Stimulated activated CD8-positive, alpha-beta memory T cell treated with anti-CD3 and anti-CD28 coated beads, Interleukin-4, amount 100 ng/mL, for 24 hours (primary cell): ENCODE data around the gene LAMC3.
"Not testable (repeated sequence)": the region's sequence is repeated elsewhere in the genome, so short reads cannot be mapped to it uniquely, and the experiment has no call there.

Experiments
- DNase-seq: peaks from one replicate; pipeline ENCODE4 v3.0.0-alpha.2; 2020; ENCODE audit warnings: low read depth

LAMC3 gene

DNA sequence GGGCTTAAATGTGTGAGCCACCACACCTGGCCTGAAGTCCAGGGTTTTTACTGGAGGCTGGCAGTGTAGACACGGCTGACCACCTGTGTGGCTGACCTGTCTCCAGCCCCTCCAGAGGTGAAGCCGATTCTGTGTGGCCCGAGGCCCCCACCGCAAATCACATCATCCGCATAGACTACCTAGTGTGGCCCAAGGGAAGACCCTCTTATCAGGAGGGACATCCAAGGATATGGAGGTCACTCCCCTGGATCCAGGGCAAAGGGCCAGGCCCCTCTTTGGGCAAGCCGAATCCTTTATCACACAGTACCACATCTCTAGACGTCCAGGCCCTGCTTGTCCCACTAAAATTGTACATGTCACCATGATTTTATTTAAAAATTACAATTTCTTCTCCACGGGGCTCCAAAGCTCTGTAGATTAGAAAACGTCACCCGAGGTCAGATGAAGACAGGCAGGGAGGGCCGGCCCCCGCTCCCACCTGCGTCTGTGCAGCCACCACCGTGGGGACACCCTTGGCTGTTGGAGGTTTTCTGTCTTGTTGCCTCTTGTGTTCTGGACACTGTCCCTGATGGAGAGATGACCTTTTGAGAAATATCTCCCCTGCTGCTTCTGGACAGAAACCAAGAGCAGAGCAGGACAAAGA is 20.1 kb downstream of the LAMC3 start:
- DNase-seq: no peak

GRCh38 chr9:131029574-131029952 is 20.6 kb downstream of the LAMC3 start:
- DNase-seq: no peak

GRCh38 chr9:131030239-131031004 is 21.4 kb downstream of the LAMC3 start:
- no peak for DNase-seq

DNA sequence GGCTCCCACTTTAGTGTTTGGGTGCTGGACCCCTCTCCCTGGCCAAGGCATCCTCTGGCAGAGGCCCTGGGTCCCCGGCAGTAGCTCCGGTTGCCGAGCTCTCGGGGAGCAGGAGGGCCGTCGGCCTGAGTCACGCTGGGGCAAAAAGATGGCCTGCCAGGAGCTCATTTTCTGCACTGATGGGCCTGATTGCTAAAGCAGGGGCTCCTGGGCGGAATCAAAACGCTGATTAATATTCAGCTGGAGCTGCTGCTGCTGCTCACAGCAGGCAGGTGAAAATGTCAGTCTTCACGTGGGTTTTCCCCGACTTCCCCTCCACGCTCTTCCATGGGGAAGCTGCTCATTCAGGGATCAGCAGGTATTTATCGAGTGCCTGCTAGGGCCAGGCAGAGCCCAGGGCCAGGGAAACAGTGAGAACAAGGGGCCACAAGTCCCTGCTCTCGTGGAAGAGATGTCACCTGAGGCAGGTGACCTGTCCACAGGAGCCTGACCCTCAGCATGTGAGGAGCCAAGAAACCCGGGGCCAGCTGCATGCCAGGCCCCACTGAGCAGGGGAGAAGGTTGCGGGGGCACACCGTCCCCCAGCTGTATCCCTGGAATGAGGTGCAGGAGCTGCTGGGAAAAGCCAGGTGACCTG is 22.1 kb downstream of the LAMC3 start:
- no peak for DNase-seq

DNA sequence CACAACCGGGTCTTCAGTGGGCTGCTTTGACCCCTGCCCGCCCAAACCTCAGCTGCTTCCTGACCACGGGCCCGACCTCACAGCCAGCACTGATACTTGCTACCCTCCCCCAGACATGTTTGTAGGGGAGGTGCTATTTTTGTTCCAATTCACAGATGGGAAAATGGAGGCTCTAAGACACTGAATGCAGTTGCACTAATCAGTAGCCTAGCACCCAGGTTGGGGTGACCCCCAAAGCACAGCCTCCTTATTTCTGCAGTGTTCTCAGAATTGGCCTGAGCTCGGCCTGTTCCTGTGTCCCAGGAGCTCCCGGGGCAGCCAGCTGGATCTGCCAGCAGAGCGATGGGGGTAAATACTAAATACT is 22.6 kb downstream of the LAMC3 start:
- no peak for DNase-seq

- no peak for DNase-seq
Observed at GRCh38 chr9:131032384-131032783, 23.4 kb downstream of the LAMC3 start.

DNA sequence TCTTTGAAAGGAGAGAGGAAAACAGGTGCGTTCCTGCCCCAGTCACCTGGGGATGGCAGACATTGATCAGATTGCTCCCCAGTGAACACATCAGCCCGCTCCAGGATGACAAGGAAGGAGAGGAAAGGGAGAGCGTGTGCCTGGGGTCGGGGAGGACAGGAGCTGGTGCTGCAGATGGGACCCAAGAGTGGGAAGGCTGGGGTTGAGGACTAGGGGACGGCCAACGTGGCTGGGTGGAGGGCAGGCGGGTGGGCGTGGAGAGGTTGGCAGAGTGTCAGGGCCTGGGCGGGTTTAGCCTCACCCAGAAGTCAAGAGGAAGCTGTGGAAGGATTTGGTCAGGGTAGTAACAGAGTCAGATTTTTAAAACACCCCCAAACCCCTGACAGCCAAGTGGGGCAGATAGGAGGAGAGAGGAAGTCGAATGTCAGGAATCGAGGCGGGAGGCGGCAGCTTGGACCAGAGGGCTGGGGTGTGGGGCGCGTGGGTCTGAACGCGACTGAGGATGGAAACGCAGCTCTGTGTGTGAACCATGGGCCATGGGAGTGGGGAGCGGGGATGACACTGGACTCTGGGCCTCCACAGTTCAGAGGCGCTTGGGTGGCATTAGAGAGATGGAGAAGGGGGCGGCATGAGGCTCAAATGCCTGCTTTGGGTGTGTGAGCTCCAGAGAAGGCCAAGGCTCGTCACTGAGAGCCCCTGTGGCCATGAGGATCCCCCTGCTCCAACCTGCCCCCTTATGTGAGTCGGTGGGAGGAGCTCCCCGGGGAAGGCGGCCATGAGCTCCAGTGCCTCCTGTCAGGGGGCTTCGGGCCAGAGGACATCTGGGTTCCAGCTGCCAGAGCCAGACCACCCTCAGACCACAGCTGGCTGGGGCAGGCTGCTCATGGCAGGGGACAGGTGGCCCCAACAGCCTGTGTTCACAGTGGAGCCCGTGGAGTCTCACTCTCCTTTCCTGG is 24.6 kb downstream of the LAMC3 start:
- no peak for DNase-seq

GRCh38 chr9:131034268-131034667 is 25.3 kb downstream of the LAMC3 start:
- no peak for DNase-seq

DNA sequence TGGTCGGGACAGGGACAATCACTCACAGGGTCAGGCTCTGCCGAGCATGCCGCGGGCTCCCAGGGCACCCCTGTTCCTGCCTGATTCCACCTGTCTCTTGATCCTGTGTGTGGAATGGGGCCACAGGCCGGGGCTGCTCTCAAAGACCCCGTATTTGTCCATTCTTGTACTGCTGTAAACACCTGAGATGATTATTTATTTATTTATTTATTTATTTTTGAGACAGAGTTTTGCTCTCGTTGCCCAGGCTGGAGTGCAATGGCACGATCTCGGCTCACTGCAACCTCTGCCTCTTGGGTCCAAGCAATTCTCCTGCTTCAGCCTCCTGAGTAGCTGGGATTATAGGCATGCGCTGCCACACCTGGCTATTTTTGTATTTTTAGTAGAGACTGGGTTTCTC is 25.8 kb downstream of the LAMC3 start:
- DNase-seq: not testable (repeated sequence)

- DNase-seq: no peak
Observed at GRCh38 chr9:131035548-131035947, 26.6 kb downstream of the LAMC3 start.

GRCh38 chr9:131036071-131036470 is 27.1 kb downstream of the LAMC3 start:
- no peak for DNase-seq

DNA sequence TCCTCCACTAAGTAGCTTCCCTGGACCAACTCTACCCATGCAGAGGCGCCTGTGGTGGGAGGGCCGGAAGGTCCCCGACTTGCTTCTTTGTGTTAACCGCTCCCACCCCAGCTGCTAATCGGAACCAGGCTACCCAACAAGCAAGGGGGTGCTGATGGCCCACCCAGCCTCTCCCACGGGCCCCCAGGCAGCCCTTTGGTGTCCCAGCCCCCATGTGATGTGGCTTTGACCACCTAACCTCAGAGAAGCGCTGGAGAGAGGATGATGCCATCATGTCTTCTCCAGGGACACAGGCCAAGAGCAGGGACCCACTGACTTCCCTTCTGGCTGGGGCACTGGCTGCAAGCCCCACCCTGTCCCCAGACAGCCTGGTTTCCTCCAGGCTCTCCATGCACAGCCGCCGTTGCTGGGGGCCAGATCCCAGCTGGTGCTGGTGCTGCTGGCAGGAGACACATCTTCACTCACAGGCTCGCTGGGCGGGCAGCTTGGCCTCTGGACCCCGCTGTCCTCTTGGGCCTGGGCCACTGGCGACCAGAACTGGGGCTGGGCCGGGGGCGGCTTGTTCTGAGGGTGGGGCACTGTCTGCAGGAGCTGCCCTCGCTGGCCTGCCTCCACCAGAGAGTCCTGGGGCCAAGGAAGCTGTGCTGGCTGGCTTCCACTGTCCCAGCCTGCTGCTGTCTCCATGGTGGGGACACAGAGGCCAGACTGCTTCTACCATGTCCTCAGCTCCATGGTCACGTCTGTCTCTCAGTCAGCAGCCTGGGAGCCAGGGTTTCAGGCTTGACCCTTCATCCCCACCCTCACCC is 27.8 kb downstream of the LAMC3 start:
- no peak for DNase-seq

DNA sequence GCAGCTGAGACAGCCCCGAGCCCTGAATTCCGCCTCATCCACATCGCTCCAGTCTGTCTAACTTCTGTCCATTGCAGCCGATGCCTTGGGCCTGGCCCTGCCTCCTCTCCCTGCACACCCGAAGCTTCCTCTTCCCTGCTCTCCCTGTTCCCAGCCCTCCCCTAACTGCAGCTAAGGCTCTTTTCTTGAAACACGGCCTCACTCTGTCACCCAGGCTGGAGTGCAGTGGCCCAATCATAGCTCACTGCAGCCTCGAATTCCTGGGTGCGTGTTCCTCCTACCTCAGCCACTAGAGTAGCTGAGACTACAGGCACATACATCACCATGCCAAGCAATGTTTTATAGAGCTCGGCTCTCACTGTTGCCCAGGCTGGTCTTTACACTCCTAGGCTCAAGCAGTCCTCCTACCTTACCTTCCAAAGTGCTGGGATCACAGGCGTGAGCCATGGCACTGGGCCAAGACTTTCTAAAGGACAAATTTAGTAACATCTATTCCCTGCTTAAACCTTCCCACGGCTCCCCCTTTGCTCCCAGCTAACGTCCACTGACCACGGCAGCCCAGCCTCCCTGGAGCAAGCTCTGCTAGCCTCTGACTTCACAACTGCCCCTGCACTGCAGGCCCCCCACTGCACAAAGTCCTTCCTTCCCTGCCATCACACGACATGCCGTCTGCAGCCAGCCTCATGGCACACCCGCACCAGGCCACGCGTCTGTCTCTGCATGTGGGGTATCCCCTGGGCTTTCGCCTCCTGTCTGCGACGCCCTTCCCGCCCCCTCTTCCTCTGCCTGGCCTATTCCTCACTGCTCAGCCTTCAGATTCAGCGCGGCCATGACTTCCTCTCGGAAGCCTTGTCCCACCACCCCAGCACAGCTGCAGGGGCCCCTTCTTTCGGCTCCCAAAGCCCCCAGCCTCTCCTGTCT is 28.6 kb downstream of the LAMC3 start:
- DNase-seq: no peak

- DNase-seq: no peak
Observed at GRCh38 chr9:131038256-131039128, 29.5 kb downstream of the LAMC3 start.

- no peak for DNase-seq
Observed at GRCh38 chr9:131039129-131039954, 30.4 kb downstream of the LAMC3 start.

- no peak for DNase-seq
Observed at GRCh38 chr9:131042666-131043065, 33.7 kb downstream of the LAMC3 start.

DNA sequence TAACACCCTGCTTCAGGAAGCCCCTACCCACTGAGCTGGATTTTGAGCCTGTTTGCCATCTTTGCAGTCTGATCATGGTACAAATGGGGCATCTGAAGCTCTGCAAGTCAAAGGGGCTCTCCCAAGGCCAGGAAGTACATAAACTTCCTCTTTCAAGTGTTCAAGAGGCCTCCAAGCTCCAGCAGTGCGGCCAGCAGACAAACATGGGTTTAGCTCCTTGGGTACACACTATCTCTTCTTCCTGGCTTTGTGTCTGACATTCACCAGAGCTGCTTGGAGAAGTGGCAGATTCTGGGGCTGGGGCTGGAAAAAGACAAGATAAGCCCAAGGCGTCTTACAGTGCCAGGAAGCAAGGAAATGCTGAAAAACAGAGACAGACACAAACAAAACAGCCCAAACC is 34.1 kb downstream of the LAMC3 start:
- DNase-seq: no peak

DNA sequence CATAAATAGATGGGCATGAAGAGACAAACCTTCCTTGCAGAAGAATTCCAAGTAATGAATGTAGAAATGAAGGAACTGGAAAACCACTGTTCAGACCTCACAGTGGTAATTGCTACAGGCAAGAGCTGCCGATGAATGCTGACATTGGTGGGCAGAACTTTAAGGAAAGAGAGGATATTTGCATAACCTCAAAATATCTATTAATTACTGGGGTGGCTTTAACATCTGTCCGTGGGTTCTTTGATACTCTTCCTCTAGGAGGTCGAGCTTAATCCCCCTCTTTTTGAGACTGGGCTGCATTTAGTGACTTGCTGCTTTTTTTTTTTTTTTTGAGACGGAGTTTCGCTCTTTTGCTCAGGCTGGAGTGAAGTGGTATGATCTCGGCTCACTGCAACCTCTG is 34.7 kb downstream of the LAMC3 start:
- no peak for DNase-seq
